ENCODE data around the gene NEDD4L. TPM values are rescaled to one million over a fixed set of nuclear protein-coding genes. Genes with fewer than 3 reads are reported as not detected.
A peak's percentile ranks its signal among the peaks of the same experiment; 100 is the strongest.
"Not testable (repeated sequence)": the region's sequence is repeated elsewhere in the genome, so short reads cannot be mapped to it uniquely, and the experiment has no call there.

Gene NEDD4L
- total RNA-seq = 1 to 10 TPM; 5.0 to 7.3 TPM

DNA sequence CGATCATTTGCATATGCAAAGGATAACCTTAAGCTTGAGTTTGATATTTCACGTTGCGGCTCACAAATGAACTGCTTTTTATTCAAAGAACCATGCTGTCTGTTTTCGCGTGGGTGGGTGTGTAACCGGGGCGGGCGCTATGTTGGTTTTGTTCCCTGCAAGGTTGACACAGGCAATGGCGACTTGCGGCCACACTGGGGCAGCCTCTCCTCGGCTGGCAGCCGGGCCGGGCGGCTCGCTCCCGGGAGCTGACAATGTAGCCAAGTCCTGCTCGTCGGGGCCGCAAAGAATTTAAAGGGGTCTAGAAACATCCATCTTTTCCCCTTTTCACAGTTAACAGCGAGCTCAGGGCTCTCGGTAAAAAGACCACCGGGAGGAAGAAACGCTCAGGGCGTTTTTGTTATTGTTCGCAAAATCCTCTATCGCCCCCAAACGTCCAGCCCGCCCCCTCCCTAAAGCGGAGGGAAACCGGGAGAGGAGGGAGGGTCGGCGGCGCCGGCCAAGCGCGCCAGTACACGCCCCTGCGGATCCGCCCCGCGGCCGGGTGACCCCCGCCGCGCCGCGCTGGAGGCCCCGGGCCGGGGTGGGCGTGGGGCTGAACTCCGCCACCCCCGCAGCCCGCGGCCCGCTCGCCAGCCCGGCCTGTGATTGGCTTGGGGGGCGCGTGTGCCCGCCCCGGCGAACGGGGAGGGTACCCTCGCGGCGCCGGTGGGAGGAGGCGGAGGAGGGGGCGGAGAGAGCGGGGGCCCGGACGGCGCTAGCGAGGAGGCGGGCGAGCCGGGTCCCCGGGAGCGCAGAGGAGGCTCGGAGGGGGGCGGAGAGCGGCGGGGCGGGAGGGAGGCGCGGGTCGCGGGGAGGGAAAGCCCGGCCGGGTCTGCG lies at the start of gene NEDD4L:
TSS of gene NEDD4L (plus strand) at position 736 of the 879 bp plus-strand sequence. CDS start 435 bp downstream, outside the sequence.
- ATAC-seq (replicated peaks in 1 of 2) (peak; percentile 84 to 86), DNase-seq (peak; percentile 85 to 88)
- peak within 1 kb of the TSS; percentile 36 for H3K27ac Mint-ChIP-seq
- H3K4me1 Mint-ChIP-seq (ENCODE audit: low read depth) = peaks cover 33% of the 10 kb centered on the region
- peaks cover 42% of the 10 kb centered on the region for H3K27me3 Mint-ChIP-seq (ENCODE audit: low read depth)
- no peaks in the 10 kb centered on the region for H3K9me3 Mint-ChIP-seq
- H3K36me3 Mint-ChIP-seq (ENCODE audit: insufficient read depth in 2 of 2) = no peaks in the 10 kb centered on the region
- peak within 1 kb of the TSS; percentile 90 to 93 for H3K4me3 Mint-ChIP-seq

DNA sequence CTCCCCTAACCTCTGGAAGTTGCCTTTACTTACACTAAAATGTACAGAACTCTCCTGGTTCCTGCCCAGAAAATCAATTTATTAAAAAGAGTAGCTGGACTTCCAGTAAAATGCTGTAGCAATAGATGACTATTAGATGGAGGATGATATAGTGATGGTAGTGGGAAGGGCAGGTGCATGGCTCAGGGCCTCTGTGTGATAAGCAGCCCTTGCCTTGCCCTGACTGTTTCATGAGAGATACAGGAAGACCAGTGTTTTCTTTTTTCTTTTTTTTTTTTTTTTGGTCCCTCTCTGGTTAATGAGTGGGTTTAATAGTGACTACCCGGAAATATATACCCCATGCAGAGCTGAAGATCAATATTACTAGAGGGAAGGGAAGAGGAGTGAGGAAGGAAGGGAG lies 48.7 kb upstream of the NEDD4L start:
- Mint-ChIP-seq H3K4me1 (ENCODE audit: low read depth) (no peaks in the 10 kb centered on the region), H3K27ac (no peak overlapping the region), H3K36me3 (ENCODE audit: insufficient read depth in 2 of 2) (no peaks in the 10 kb centered on the region), H3K4me3 (no peak overlapping the region), H3K27me3 (ENCODE audit: low read depth) (peaks cover 29% of the 10 kb centered on the region), H3K9me3 (no peaks in the 10 kb centered on the region)
- ATAC-seq (replicated peaks in 1 of 2) (no peak), DNase-seq (no peak)

DNA sequence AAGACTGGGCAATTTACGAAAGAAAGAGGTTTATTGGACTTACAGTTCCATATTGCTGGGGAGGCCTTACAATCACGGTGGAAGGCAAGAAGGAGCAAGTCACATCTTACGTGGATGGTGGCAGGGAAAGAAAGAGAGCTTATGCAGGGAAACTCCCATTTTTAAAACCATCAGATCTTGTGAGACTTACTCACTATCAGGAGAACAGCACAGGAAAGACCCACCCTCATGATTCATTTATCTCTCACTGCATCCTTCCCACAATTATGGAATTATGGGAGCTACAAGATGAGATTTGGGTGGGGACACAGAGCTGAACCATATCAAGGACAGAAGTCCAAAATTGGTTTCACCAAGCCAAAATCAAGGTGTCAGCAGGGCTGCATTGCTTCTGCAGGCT lies 47.1 kb upstream of the NEDD4L start:
- H3K36me3 Mint-ChIP-seq (ENCODE audit: insufficient read depth in 2 of 2); H3K4me1 Mint-ChIP-seq (ENCODE audit: low read depth); DNase-seq; ATAC-seq (replicated peaks in 1 of 2); H3K9me3 Mint-ChIP-seq; H3K4me3 Mint-ChIP-seq; H3K27ac Mint-ChIP-seq: not testable (repeated sequence)
- peaks cover 17% of the 10 kb centered on the region for H3K27me3 Mint-ChIP-seq (ENCODE audit: low read depth)

DNA sequence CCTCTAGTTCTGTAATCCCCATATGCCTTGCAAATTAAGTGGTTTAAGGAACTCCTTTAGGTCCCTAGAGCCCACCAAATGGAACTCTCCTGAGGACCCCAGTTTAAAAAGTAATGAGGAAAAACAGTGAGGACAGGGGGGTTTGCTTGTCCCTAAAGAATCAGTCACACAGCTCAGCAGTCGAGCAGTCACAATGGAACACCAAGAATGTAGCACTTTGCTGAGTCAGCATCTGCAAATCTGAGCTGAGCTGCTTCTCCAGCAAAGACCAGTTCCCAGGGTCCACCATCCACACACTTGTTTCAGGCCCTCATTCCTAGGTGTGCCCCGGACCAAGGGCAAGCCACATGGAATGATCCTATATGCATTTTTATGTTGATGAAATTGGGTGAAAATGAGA lies 46.2 kb upstream of the NEDD4L start:
- Mint-ChIP-seq H3K4me1 (ENCODE audit: low read depth) (no peaks in the 10 kb centered on the region), H3K4me3 (no peak overlapping the region), H3K27me3 (ENCODE audit: low read depth) (peaks cover 17% of the 10 kb centered on the region), H3K36me3 (ENCODE audit: insufficient read depth in 2 of 2) (no peaks in the 10 kb centered on the region), H3K9me3 (no peaks in the 10 kb centered on the region), H3K27ac (no peak overlapping the region)
- DNase-seq (no peak), ATAC-seq (replicated peaks in 1 of 2) (no peak)

DNA sequence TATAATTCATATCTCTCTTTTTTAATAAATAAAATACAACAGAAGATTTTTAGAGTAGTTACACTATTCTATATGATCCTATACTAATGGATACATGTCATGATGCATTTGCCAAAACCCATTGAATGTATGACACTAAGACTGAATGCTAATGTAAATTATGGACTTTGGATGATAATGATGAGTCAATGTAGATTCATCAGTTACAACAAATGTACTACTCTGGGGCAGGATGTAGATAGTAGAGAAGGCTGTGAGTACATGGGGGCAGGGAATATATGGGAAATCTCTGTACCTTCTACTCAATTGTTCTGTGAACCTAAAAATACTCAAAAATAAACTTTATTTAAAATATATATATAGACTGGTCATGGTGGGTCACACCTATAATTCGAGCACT lies 45.6 kb upstream of the NEDD4L start:
- Mint-ChIP-seq H3K27me3 (ENCODE audit: low read depth) (peaks cover 11% of the 10 kb centered on the region), H3K9me3 (no peaks in the 10 kb centered on the region), H3K4me3 (no peak overlapping the region), H3K4me1 (ENCODE audit: low read depth) (no peaks in the 10 kb centered on the region), H3K27ac (no peak overlapping the region), H3K36me3 (ENCODE audit: insufficient read depth in 2 of 2) (no peaks in the 10 kb centered on the region)
- ATAC-seq (replicated peaks in 1 of 2) (no peak), DNase-seq (no peak)

DNA sequence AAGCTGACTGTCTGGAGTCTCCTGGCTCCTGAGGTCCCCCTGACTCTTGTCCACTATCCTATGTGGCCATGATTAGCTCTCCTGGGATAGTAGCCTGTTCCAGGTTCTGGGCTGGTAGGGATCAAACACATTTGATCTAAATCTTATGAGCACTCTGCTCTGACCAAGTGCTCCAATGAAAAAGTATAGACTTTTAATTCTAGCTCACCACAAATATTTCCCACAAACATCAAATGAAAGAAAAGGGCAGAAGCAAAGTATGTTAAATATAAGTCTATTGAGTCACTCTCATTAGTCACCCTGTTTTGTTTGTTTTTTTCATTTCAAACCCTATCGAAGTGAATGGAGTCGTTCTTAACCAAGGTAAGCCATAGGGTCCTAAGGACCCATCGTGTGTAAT lies 39.7 kb upstream of the NEDD4L start:
- H3K27ac Mint-ChIP-seq = no peak overlapping the region
- peaks cover 16% of the 10 kb centered on the region for H3K27me3 Mint-ChIP-seq (ENCODE audit: low read depth)
- H3K4me1 Mint-ChIP-seq (ENCODE audit: low read depth) = no peaks in the 10 kb centered on the region
- DNase-seq (no peak), ATAC-seq (replicated peaks in 1 of 2) (no peak)
- H3K36me3 Mint-ChIP-seq (ENCODE audit: insufficient read depth in 2 of 2) = no peaks in the 10 kb centered on the region
- no peaks in the 10 kb centered on the region for H3K9me3 Mint-ChIP-seq
- no peak overlapping the region for H3K4me3 Mint-ChIP-seq

DNA sequence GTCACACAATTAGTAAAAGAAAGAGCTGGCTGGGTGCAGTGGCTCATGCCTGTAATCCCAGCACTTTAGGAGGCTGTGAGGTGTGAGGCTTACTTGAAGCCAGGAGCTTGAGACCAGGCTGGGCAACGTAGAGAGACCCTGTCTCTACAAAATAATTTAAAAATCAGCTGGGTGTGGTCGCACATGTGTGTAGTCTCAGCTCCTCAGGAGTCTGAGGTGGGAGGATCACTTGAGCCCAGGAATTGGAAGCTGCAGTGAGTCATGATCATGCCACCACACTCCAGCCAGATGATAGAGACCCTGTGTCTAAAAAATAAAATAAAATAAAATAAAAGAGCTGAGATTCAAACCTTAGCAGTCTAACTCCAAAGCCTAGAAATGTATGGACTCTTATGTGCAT lies 39.0 kb upstream of the NEDD4L start:
- H3K4me3 Mint-ChIP-seq = no peak overlapping the region
- peaks cover 18% of the 10 kb centered on the region for H3K27me3 Mint-ChIP-seq (ENCODE audit: low read depth)
- H3K4me1 Mint-ChIP-seq (ENCODE audit: low read depth) = no peaks in the 10 kb centered on the region
- ATAC-seq (replicated peaks in 1 of 2) (no peak), DNase-seq (no peak)
- no peak overlapping the region for H3K27ac Mint-ChIP-seq
- H3K36me3 Mint-ChIP-seq (ENCODE audit: insufficient read depth in 2 of 2) = no peaks in the 10 kb centered on the region
- no peaks in the 10 kb centered on the region for H3K9me3 Mint-ChIP-seq

DNA sequence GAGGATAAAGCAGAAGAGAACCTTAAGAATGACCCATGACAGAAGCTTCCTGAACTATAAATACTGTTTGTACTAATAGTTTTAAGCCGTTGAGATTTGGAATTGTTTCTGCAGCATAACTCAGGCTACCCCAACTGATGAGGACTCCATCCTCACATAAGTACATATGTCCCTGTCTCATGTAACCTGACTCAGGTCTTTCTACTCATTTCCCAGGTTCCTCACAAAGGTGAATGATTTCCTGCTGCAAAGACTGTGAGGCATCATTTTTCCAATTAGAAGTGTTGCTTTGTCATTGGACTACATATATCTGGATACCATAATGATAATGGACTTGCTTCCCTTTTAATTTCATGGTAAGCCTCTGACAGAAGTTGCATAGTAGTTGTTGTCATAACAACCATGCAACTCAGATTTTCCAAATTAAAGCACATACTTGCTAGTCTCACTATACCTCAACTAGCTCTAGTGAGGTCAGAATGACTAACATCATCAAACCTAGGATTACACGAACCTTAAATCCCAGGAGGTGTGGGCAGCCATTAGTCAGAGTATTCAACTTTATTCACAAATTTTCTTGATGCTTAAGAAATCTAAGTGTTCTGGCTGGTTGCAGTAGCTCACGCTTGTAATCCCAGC lies 38.0 kb upstream of the NEDD4L start:
- no peaks in the 10 kb centered on the region for H3K36me3 Mint-ChIP-seq (ENCODE audit: insufficient read depth in 2 of 2)
- H3K4me3 Mint-ChIP-seq = no peak overlapping the region
- peak in 1 of 2 donors; percentile 6 for DNase-seq
- peaks cover 22% of the 10 kb centered on the region for H3K27me3 Mint-ChIP-seq (ENCODE audit: low read depth)
- no peak overlapping the region for H3K27ac Mint-ChIP-seq
- H3K9me3 Mint-ChIP-seq = no peaks in the 10 kb centered on the region
- H3K4me1 Mint-ChIP-seq (ENCODE audit: low read depth) = no peaks in the 10 kb centered on the region
- peak; percentile 93 to 94 for ATAC-seq (replicated peaks in 1 of 2)

DNA sequence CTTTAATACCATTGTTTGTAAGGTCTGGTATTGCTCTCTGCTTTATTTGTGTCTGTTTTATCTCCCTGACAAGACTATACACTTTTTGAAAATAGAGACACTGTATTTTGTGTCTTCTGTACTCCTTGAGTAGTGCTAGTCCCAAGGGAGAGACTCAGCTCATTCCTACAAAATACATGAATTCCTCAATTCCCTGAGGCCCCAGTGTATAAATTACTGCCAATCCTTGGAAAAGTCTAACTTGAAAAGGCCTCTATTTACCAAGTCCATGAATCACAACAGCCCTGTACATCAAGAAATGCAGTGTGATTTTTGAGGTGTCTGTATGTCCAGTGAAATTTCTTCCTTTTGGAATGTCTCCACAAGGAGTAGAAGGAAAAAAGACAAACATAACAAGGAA lies 34.9 kb upstream of the NEDD4L start:
- H3K36me3 Mint-ChIP-seq (ENCODE audit: insufficient read depth in 2 of 2) = no peaks in the 10 kb centered on the region
- no peak for DNase-seq
- H3K4me3 Mint-ChIP-seq = no peak overlapping the region
- H3K27ac Mint-ChIP-seq = no peak overlapping the region
- peaks cover 16% of the 10 kb centered on the region for H3K27me3 Mint-ChIP-seq (ENCODE audit: low read depth)
- no peaks in the 10 kb centered on the region for H3K9me3 Mint-ChIP-seq
- H3K4me1 Mint-ChIP-seq (ENCODE audit: low read depth) = no peaks in the 10 kb centered on the region
- no peak for ATAC-seq (replicated peaks in 1 of 2)

DNA sequence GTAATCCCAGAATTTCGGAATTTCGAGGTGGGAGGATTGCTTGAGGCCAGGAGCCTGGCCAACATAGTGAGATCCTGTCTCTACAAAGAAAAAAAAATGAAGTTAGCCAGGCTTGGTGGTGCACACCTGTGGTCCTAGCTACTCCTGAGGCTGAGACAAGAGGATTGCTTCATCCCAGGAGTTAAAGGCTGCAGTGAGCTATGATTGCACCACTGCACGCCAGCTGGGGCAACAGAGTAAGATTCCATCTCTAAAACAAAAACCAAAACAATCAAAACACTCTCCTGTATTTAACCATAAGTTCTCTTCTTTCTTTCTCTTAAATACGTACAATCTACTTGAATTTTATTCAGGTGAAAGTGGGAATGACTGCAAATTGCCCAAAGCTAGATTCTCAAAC lies 33.8 kb upstream of the NEDD4L start:
- Mint-ChIP-seq H3K9me3 (no peaks in the 10 kb centered on the region), H3K4me1 (ENCODE audit: low read depth) (no peaks in the 10 kb centered on the region), H3K4me3 (no peak overlapping the region), H3K27me3 (ENCODE audit: low read depth) (peaks cover 12% of the 10 kb centered on the region), H3K27ac (no peak overlapping the region), H3K36me3 (ENCODE audit: insufficient read depth in 2 of 2) (no peaks in the 10 kb centered on the region)
- no peak for DNase-seq
- no peak for ATAC-seq (replicated peaks in 1 of 2)

DNA sequence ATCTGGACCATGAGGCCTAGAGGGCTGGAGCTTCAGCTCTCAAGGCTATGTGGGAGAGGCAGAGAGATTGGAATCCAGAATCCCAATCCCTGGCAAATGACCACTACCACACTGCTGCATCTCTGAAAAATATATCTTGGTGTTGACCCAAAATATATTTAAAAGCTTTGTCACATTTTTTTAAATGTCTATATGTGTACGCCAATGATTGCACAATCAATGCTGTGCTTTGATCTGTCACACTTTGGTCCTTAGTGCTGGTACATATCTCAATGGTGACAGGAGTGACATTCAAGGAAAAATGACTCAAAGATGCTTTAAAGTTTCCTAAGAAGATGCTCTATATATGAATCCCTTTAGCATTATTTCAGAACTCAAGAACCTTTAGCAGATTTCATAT lies 31.7 kb upstream of the NEDD4L start:
- H3K27me3 Mint-ChIP-seq (ENCODE audit: low read depth) = peaks cover 9% of the 10 kb centered on the region
- H3K4me1 Mint-ChIP-seq (ENCODE audit: low read depth) = no peaks in the 10 kb centered on the region
- ATAC-seq (replicated peaks in 1 of 2) = no peak
- no peak overlapping the region for H3K27ac Mint-ChIP-seq
- no peak overlapping the region for H3K4me3 Mint-ChIP-seq
- H3K9me3 Mint-ChIP-seq = peaks cover 2 to 3% of the 10 kb centered on the region in 2 donors
- H3K36me3 Mint-ChIP-seq (ENCODE audit: insufficient read depth in 2 of 2) = peaks cover 0 to 3% of the 10 kb centered on the region in 2 donors
- DNase-seq = no peak

DNA sequence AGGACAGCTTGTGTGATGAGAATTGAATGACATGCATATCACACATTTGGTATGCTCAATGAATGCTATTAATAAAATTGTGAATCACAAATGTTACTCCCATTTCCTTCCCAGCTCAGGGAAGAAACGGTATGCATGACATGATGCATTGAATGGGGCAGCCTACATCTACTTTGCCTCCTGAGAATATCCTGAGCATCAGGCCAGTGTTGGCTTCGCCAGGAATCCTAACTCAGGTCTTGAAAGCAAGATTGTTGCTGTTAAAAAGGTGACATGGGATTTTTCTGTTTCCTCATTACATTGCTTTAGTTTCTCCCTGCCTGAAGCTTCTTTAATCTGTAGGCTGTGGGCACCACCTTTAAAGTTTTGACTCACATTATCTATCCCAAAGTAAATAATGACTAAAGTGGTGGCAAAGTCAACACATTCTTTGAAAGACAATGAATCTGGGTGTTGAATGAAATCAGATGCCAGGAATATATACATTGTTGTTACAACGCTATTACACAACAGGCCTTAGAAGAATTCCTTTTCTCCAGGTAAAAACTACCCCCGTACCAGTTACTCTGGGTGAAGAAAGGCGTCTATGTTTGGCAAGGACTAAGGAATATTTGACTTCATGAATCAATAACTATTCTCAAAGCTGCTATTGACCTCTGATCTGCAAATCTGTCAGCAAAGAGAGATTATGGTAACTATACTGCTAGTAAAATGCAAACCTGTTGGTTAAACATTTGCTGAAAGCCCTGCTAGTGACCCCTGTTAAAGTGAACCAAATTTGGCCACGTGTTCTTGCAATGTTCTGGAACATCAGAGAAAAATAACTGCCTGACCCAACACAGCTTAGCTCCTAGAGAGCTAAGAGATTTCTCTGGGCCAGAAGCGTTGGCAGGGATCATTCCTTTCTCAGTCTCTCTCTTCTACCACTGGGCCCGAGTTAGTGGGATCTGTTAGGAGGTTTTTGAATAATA lies 30.5 kb upstream of the NEDD4L start:
- H3K9me3 Mint-ChIP-seq = peaks cover 2 to 3% of the 10 kb centered on the region in 2 donors
- peaks cover 6% of the 10 kb centered on the region for H3K27me3 Mint-ChIP-seq (ENCODE audit: low read depth)
- DNase-seq = no peak
- ATAC-seq (replicated peaks in 1 of 2) = no peak
- no peak overlapping the region for H3K4me3 Mint-ChIP-seq
- H3K27ac Mint-ChIP-seq = no peak overlapping the region
- no peaks in the 10 kb centered on the region for H3K4me1 Mint-ChIP-seq (ENCODE audit: low read depth)
- peaks cover 0 to 3% of the 10 kb centered on the region in 2 donors for H3K36me3 Mint-ChIP-seq (ENCODE audit: insufficient read depth in 2 of 2)

Data from activated T-cell treated with anti-CD3 and anti-CD28 coated beads, Interleukin-2, amount 50 U/mL, for 72 hours (primary cell).